Neural cell (in vitro differentiated cells): ENCODE measurements around the gene DENND4A. TPM values are rescaled to one million over a fixed set of nuclear protein-coding genes. Genes with fewer than 3 reads are reported as not detected.

ENCODE experiments used
- H2AFZ ChIP-seq: fragments of 200-600, 300-800 bp; sonication (generic), shearing (Covaris generic); 2 replicates; pipeline ENCODE4 v1.6.0; 2014; ENCODE audit warnings: low read depth, mild to moderate bottlenecking, antibody characterized with exemption, low read length, moderate library complexity
- H3F3A ChIP-seq: fragments of 200-600 bp; shearing (Covaris generic); 2 replicates; pipeline ENCODE4 v1.6.1; 2016; ENCODE audit warnings: mild to moderate bottlenecking, moderate library complexity, mixed read lengths, antibody characterized with exemption, low read length; ENCODE audit not compliant: insufficient read depth, poor library complexity, severe bottlenecking
- H3K27ac ChIP-seq: fragments of 200-600, 300-800 bp; sonication (generic), shearing (Covaris generic); 2 replicates; pipeline ENCODE4 v1.5.1; 2014; ENCODE audit warnings: mild to moderate bottlenecking, low read length, moderate library complexity
- H3K27me3 ChIP-seq: fragments of 300-800, 200-600 bp; sonication (generic), shearing (Covaris generic); 2 replicates; pipeline ENCODE4 v1.6.0; 2014; ENCODE audit warnings: mild to moderate bottlenecking, low read depth, low read length, moderate library complexity; ENCODE audit not compliant: insufficient read depth
- H3K36me3 ChIP-seq: fragments of 300-800, 200-600 bp; sonication (generic), shearing (Covaris generic); 2 replicates; pipeline ENCODE4 v1.5.1; 2014; ENCODE audit warnings: mild to moderate bottlenecking, antibody characterized with exemption, low read length, moderate library complexity; ENCODE audit not compliant: insufficient read depth
- H3K4me2 ChIP-seq: fragments of 300-800, 200-600 bp; sonication (generic), shearing (Covaris generic); 2 replicates; pipeline ENCODE4 v1.6.0; 2014; ENCODE audit warnings: mild to moderate bottlenecking, low read length
- H3K4me3 ChIP-seq: fragments of 300-800, 200-600 bp; sonication (generic), shearing (Covaris generic); 2 replicates; pipeline ENCODE4 v1.5.1; 2014; ENCODE audit warnings: mild to moderate bottlenecking, low read length, moderate library complexity
- H3K79me2 ChIP-seq: fragments of 200-600 bp; shearing (Covaris generic); replicated peaks from 2 replicates; pipeline ENCODE4 v1.6.0; 2014; ENCODE audit warnings: mild to moderate bottlenecking, low read length, moderate library complexity; ENCODE audit not compliant: insufficient read depth
- H3K9ac ChIP-seq: fragments of 300-800, 200-600 bp; sonication (generic), shearing (Covaris generic); 2 replicates; pipeline ENCODE4 v1.6.1; 2016; ENCODE audit warnings: mild to moderate bottlenecking, low read length, mixed read lengths
- H3K9me2 ChIP-seq: fragments of 200-600 bp; shearing (Covaris generic); 2 replicates; pipeline ENCODE4 v1.6.1; 2016; ENCODE audit warnings: mild to moderate bottlenecking, low read length, mixed read lengths; ENCODE audit not compliant: insufficient read depth
- H3K9me3 ChIP-seq: fragments of 200-600, 300-800 bp; sonication (generic), shearing (Covaris generic); 2 replicates; pipeline ENCODE4 v1.6.1; 2016; ENCODE audit warnings: mild to moderate bottlenecking, mixed run types, low read length, moderate library complexity, mixed read lengths
- H4K20me1 ChIP-seq: fragments of 200-600 bp; shearing (Covaris generic); 2 replicates; pipeline ENCODE4 v1.6.1; 2016; ENCODE audit warnings: mild to moderate bottlenecking, mixed run types; ENCODE audit not compliant: insufficient read depth
- EP300 ChIP-seq: fragments of 450-650 bp; conservative IDR thresholded peaks from 2 replicates; pipeline ENCODE4 v1.6.1; 2014; ENCODE audit warnings: antibody characterized with exemption, mild to moderate bottlenecking, moderate library complexity; ENCODE audit not compliant: poor library complexity, severe bottlenecking
- EZH2 ChIP-seq: fragments of 200-600, 300-800 bp; shearing (Covaris generic), sonication (generic); IDR thresholded peaks from 2 replicates; pipeline ENCODE4 v1.6.1; 2014; ENCODE audit warnings: antibody characterized with exemption, low read length, borderline replicate concordance, mild to moderate bottlenecking; ENCODE audit not compliant: insufficient read depth, poor library complexity, severe bottlenecking
- MXI1 ChIP-seq: fragments of 450-650 bp; conservative IDR thresholded peaks from 2 replicates; pipeline ENCODE4 v1.6.1; 2014; ENCODE audit warnings: antibody characterized with exemption, mild to moderate bottlenecking; ENCODE audit not compliant: poor library complexity, severe bottlenecking
- POLR2AphosphoS5 ChIP-seq: IDR thresholded peaks from 2 replicates; pipeline ENCODE4 v1.6.1; 2012
- RAD21 ChIP-seq: fragments of 450-650 bp; conservative IDR thresholded peaks from 2 replicates; pipeline ENCODE4 v1.6.1; 2014; ENCODE audit warnings: antibody characterized with exemption, mild to moderate bottlenecking, moderate library complexity
- SMC3 ChIP-seq: fragments of 450-650 bp; conservative IDR thresholded peaks from 2 replicates; pipeline ENCODE4 v1.6.1; 2014; ENCODE audit warnings: antibody characterized with exemption, mild to moderate bottlenecking, moderate library complexity; ENCODE audit not compliant: poor library complexity
- polyA plus RNA-seq: library from polyadenylated mRNA; depleted of rRNA; stranded (reverse); fragments of >200 nt; gene quantifications from 2 replicates; pipeline ENCODE4 v1.2.3, GENCODE V29; 2014
- TF ChIP-seq, protein P1 (sequence below): fragments of 450-650 bp; IDR thresholded peaks from 2 replicates; pipeline ENCODE4 v1.5.1; 2014; ENCODE audit warnings: antibody characterized with exemption, mild to moderate bottlenecking, moderate library complexity; ENCODE audit not compliant: poor library complexity, severe bottlenecking
- TF ChIP-seq, protein P2 (sequence below): IDR thresholded peaks from 2 replicates; pipeline ENCODE4 v1.6.1; 2012; ENCODE audit warnings: borderline replicate concordance

Gene DENND4A
- polyA plus RNA-seq, 1 donor from 2014 or later, result 7.5 TPM

DNA sequence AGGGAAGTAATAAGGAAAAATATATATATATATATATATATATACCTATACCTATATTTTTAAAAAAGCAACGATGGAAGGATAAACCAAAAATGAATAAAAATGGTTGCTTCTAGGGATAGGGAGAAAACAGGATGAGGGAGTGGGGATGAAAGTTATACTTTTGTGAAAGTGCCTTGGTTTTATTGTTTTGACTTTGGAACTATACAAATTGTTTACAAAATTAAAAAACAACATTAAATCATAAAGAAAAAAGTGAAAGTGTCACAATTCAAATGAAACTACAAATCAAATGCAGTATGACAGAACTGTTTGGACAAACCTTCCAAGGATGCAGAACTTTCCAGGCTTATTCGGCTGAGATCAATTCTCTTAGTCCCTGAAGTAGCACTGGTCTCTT lies 116.0 kb downstream of the DENND4A start (continued):
- TF ChIP-seq RAD21, result no peak

GRCh38 chr15:65675551-65675950 lies 116.5 kb downstream of the DENND4A start:
- TF ChIP-seq EP300, result no peak
- TF ChIP-seq RAD21, result no peak
- TF ChIP-seq SMC3, result no peak
- H3K9me3 ChIP-seq, result no peaks in the 10 kb centered on the region
- H2AFZ ChIP-seq, result no peak overlapping the region
- H3K9me2 ChIP-seq, result no peaks in the 10 kb centered on the region
- H3K4me3 ChIP-seq, result no peak overlapping the region
- H3K27me3 ChIP-seq, result no peaks in the 10 kb centered on the region
- H3K9ac ChIP-seq, result no peak overlapping the region
- no peaks in the 10 kb centered on the region for H3K36me3 ChIP-seq
- no peaks in the 10 kb centered on the region for H4K20me1 ChIP-seq
- H3F3A ChIP-seq, result no peaks in the 10 kb centered on the region
- H3K27ac ChIP-seq, result no peak overlapping the region
- no peak overlapping the region for H3K4me2 ChIP-seq
- H3K79me2 ChIP-seq, result no peaks in the 10 kb centered on the region

DNA sequence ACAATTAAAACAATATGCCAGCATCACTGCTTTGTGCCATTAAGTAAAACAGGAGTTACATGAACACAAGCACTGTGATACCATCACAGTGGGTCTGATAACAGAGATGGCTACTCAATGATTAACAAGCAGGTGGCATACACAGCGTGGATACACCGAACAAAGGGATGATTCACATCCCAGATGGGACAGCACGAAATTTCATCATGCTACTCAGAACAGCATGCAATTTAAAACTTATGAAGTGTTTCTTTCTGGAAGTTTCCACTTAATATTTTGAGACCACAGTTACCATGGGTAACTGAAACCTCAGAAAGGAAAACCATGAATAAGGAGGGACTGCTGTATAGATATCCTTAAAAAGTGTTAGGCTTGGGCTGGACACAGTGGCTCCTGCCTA lies 125.8 kb downstream of the DENND4A start:
- no peaks in the 10 kb centered on the region for H3F3A ChIP-seq
- no peak overlapping the region for H3K4me2 ChIP-seq
- no peak overlapping the region for H3K9ac ChIP-seq
- H3K79me2 ChIP-seq, result no peaks in the 10 kb centered on the region
- no peak overlapping the region for H3K4me3 ChIP-seq
- no peaks in the 10 kb centered on the region for H3K9me2 ChIP-seq
- peaks cover 5% of the 10 kb centered on the region for H3K36me3 ChIP-seq
- H3K27me3 ChIP-seq, result no peaks in the 10 kb centered on the region
- H3K27ac ChIP-seq, result no peak overlapping the region
- H2AFZ ChIP-seq, result no peak overlapping the region
- no peaks in the 10 kb centered on the region for H3K9me3 ChIP-seq
- H4K20me1 ChIP-seq, result no peaks in the 10 kb centered on the region
- TF ChIP-seq EP300 (no peak), MXI1 (no peak), EZH2 (no peak), RAD21 (no peak), POLR2AphosphoS5 (no peak), SMC3 (no peak)
- TF ChIP-seq, protein P1, sequence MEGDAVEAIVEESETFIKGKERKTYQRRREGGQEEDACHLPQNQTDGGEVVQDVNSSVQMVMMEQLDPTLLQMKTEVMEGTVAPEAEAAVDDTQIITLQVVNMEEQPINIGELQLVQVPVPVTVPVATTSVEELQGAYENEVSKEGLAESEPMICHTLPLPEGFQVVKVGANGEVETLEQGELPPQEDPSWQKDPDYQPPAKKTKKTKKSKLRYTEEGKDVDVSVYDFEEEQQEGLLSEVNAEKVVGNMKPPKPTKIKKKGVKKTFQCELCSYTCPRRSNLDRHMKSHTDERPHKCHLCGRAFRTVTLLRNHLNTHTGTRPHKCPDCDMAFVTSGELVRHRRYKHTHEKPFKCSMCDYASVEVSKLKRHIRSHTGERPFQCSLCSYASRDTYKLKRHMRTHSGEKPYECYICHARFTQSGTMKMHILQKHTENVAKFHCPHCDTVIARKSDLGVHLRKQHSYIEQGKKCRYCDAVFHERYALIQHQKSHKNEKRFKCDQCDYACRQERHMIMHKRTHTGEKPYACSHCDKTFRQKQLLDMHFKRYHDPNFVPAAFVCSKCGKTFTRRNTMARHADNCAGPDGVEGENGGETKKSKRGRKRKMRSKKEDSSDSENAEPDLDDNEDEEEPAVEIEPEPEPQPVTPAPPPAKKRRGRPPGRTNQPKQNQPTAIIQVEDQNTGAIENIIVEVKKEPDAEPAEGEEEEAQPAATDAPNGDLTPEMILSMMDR, result no peak
- TF ChIP-seq, protein P2, sequence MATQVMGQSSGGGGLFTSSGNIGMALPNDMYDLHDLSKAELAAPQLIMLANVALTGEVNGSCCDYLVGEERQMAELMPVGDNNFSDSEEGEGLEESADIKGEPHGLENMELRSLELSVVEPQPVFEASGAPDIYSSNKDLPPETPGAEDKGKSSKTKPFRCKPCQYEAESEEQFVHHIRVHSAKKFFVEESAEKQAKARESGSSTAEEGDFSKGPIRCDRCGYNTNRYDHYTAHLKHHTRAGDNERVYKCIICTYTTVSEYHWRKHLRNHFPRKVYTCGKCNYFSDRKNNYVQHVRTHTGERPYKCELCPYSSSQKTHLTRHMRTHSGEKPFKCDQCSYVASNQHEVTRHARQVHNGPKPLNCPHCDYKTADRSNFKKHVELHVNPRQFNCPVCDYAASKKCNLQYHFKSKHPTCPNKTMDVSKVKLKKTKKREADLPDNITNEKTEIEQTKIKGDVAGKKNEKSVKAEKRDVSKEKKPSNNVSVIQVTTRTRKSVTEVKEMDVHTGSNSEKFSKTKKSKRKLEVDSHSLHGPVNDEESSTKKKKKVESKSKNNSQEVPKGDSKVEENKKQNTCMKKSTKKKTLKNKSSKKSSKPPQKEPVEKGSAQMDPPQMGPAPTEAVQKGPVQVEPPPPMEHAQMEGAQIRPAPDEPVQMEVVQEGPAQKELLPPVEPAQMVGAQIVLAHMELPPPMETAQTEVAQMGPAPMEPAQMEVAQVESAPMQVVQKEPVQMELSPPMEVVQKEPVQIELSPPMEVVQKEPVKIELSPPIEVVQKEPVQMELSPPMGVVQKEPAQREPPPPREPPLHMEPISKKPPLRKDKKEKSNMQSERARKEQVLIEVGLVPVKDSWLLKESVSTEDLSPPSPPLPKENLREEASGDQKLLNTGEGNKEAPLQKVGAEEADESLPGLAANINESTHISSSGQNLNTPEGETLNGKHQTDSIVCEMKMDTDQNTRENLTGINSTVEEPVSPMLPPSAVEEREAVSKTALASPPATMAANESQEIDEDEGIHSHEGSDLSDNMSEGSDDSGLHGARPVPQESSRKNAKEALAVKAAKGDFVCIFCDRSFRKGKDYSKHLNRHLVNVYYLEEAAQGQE, result no peak
